Lung (tissue), 12 donors: ENCODE results near the gene EGR1. TPM values are rescaled to one million over a fixed set of nuclear protein-coding genes. Genes with fewer than 3 reads are reported as not detected.

ENCODE experiments used
- ATAC-seq: fragments of 200-7000 bp; cut with Tn5 transposase; one replicate; pipeline ENCODE4 v1.9.1; 2020; ENCODE audit warnings: moderate number of reproducible peaks; ENCODE audit not compliant: insufficient read depth, low FRiP score
- DNase-seq, 3 donors: peaks; one replicate each; pipeline ENCODE4 v3.0.0-alpha.2; 2013 to 2017
- H3K27ac ChIP-seq, 2 donors: one replicate each; pipeline ENCODE4 v1.5.1; 2013; ENCODE audit warnings: mild to moderate bottlenecking in 2 of 2, moderate library complexity in 2 of 2, control low read depth in 1 of 2, inconsistent platforms in 1 of 2, low read depth in 1 of 2, low read length in 1 of 2
- H3K27me3 ChIP-seq, 3 donors: one replicate each; pipeline ENCODE4 v1.5.1; 2013; ENCODE audit warnings: low read length in 2 of 3; ENCODE audit not compliant: control insufficient read depth in 3 of 3, insufficient read depth in 3 of 3
- H3K36me3 ChIP-seq, 4 donors: one replicate each; pipeline ENCODE4 v1.5.1; 2013; ENCODE audit warnings: low read length in 4 of 4, mild to moderate bottlenecking in 1 of 4, moderate library complexity in 1 of 4; ENCODE audit not compliant: control insufficient read depth in 4 of 4, insufficient read depth in 4 of 4
- H3K4me1 ChIP-seq, 5 donors: one replicate each; pipeline ENCODE4 v1.5.1; 2013; ENCODE audit warnings: low read length in 5 of 5, mild to moderate bottlenecking in 2 of 5, moderate library complexity in 1 of 5; ENCODE audit not compliant: control insufficient read depth in 5 of 5, insufficient read depth in 5 of 5
- H3K4me3 ChIP-seq: one replicate; pipeline ENCODE4 v1.5.1; 2013; ENCODE audit warnings: mild to moderate bottlenecking, control low read depth, moderate library complexity
- H3K9ac ChIP-seq, 2 donors: one replicate each; pipeline ENCODE4 v1.5.1; 2013; ENCODE audit warnings: low read length in 2 of 2, control low read depth in 1 of 2; ENCODE audit not compliant: insufficient read depth in 1 of 2
- H3K9me3 ChIP-seq, 4 donors: one replicate each; pipeline ENCODE4 v1.5.1; 2013; ENCODE audit warnings: low read length in 3 of 4, mild to moderate bottlenecking in 1 of 4, moderate library complexity in 1 of 4; ENCODE audit not compliant: control insufficient read depth in 4 of 4, insufficient read depth in 3 of 4
- CTCF ChIP-seq: IDR thresholded peaks from 2 replicates; pipeline ENCODE4 v1.5.1; 2012; ENCODE audit warnings: mild to moderate bottlenecking; ENCODE audit errors: control extremely low read depth, extremely low read depth
- WGBS, 2 donors: extraction: QIAGEN DNeasy Blood & Tissue Kit; methylation state at CpG; one replicate each; pipeline ENCODE4 v1.1.7; 2013; 5-methylcytosine and 5-hydroxymethylcytosine counted together
- polyA plus RNA-seq, 2 donors: library from polyadenylated mRNA; stranded (reverse); fragments of 200-250 nt; gene quantifications; one replicate each; pipeline ENCODE4 v1.2.1, GENCODE V29; 2013
- total RNA-seq, 2 donors: library from RNA; depleted of rRNA in 1 of 2; stranded (reverse); fragments of >200 nt in 1 of 2; gene quantifications; one replicate each; pipeline ENCODE4 v1.2.1, GENCODE V29; 2014 to 2021
- donor health status: control.
- donor health status: control.
- donor health status: Bipolar disorder and iron deficiency.
- donor health status: healthy.
- donor health status: DM: yes; HTN: yes; CAD: no.

EGR1 gene
- total and polyA plus RNA-seq, 4 donors, result 15.8 to 126 (median 30.7) TPM

DNA sequence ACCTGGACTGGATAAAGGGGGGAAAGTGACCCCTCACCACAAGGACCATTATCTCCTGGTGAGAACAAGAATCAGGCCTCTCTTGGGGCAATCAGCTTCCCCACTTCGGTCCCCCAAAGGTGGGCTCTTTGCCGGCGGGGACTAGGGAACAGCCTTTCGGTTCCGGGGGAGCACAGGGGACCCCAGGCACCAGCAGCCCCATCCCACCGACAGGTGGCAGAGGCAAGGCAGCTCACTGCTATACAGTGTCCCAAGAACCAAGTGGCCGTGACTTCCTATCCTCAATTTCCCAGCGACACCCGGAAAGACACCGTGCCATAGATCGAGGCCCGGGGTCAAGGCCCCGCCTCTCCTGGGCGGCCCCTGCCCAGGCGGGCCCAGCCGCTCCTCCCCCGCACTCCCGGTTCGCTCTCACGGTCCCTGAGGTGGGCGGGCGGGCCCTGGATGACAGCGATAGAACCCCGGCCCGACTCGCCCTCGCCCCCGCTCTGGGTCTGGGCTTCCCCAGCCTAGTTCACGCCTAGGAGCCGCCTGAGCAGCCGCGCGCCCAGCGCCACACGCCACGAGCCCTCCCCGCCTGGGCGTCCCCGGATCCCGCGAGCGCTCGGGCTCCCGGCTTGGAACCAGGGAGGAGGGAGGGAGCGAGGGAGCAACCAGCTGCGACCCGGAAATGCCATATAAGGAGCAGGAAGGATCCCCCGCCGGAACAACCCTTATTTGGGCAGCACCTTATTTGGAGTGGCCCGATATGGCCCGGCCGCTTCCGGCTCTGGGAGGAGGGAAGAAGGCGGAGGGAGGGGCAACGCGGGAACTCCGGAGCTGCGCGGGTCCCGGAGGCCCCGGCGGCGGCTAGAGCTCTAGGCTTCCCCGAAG, 655 bp upstream of the EGR1 start:
- Histone ChIP-seq H3K4me1 (peaks cover 0 to 23% (median 3%) of the 10 kb centered on the region in 5 donors), H3K9ac (peak overlapping the region; percentile 48 to 64), H3K4me3 (peak overlapping the region; percentile 66), H3K9me3 (no peaks in the 10 kb centered on the region), H3K27me3 (peaks cover 0 to 6% (median 0%) of the 10 kb centered on the region in 3 donors), H3K36me3 (peaks cover 0 to 9% (median 3%) of the 10 kb centered on the region in 4 donors), H3K27ac (peak overlapping the region; percentile 96 to 98)
- TF ChIP-seq CTCF, result no peak
- ATAC-seq, result peak; percentile 83
- peak; percentile 99 to 100 (median 100) for DNase-seq
- WGBS, 2 donors, result 0% methylated on average over 53 to 64 of the region's 64 CpGs

- peaks cover 0 to 6% (median 0%) of the 10 kb centered on the region in 3 donors for H3K27me3 ChIP-seq
- TF ChIP-seq CTCF, result no peak
- DNase-seq (peak; percentile 57 to 60 (median 58)), ATAC-seq (no peak)
- 16 to 28% methylated on average over 38 to 39 of the region's 39 CpGs for WGBS, 2 donors
- peaks cover 0 to 9% (median 3%) of the 10 kb centered on the region in 4 donors for H3K36me3 ChIP-seq
- H3K9ac ChIP-seq, result peak overlapping the region; percentile 41 to 53
- peak overlapping the region in 1 of 2 donors; percentile 7 for H3K27ac ChIP-seq
- peaks cover 0 to 23% (median 2%) of the 10 kb centered on the region in 5 donors for H3K4me1 ChIP-seq
- peak overlapping the region; percentile 66 for H3K4me3 ChIP-seq
- H3K9me3 ChIP-seq, result no peaks in the 10 kb centered on the region
These were observed 1.0 kb downstream of the EGR1 start for GRCh38 chr5:138466125-138466899.

DNA sequence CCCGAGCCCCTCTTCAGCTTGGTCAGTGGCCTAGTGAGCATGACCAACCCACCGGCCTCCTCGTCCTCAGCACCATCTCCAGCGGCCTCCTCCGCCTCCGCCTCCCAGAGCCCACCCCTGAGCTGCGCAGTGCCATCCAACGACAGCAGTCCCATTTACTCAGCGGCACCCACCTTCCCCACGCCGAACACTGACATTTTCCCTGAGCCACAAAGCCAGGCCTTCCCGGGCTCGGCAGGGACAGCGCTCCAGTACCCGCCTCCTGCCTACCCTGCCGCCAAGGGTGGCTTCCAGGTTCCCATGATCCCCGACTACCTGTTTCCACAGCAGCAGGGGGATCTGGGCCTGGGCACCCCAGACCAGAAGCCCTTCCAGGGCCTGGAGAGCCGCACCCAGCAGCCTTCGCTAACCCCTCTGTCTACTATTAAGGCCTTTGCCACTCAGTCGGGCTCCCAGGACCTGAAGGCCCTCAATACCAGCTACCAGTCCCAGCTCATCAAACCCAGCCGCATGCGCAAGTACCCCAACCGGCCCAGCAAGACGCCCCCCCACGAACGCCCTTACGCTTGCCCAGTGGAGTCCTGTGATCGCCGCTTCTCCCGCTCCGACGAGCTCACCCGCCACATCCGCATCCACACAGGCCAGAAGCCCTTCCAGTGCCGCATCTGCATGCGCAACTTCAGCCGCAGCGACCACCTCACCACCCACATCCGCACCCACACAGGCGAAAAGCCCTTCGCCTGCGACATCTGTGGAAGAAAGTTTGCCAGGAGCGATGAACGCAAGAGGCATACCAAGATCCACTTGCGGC, 1.8 kb downstream of the EGR1 start:
- TF ChIP-seq CTCF, result no peak
- ATAC-seq (no peak), DNase-seq (peak in 2 of 3 donors; percentile 56 to 65)
- no peak overlapping the region for H3K9ac ChIP-seq
- WGBS, 2 donors, result 94 to 97% methylated on average over 45 of the region's 45 CpGs
- H3K4me1 ChIP-seq, result peaks cover 0 to 23% (median 2%) of the 10 kb centered on the region in 5 donors
- H3K27ac ChIP-seq, result no peak overlapping the region
- peaks cover 0 to 9% (median 3%) of the 10 kb centered on the region in 4 donors for H3K36me3 ChIP-seq
- peaks cover 0 to 6% (median 0%) of the 10 kb centered on the region in 3 donors for H3K27me3 ChIP-seq
- H3K4me3 ChIP-seq, result peak overlapping the region; percentile 66
- no peaks in the 10 kb centered on the region for H3K9me3 ChIP-seq
